ENCODE measurements around the gene GRIN3A. TPM values are rescaled to one million over a fixed set of nuclear protein-coding genes. Genes with fewer than 3 reads are reported as not detected.

GRIN3A gene
- total and polyA plus RNA-seq, 3 donors from 2014 or later = 0.16 to 0.79 (median 0.25) TPM

DNA sequence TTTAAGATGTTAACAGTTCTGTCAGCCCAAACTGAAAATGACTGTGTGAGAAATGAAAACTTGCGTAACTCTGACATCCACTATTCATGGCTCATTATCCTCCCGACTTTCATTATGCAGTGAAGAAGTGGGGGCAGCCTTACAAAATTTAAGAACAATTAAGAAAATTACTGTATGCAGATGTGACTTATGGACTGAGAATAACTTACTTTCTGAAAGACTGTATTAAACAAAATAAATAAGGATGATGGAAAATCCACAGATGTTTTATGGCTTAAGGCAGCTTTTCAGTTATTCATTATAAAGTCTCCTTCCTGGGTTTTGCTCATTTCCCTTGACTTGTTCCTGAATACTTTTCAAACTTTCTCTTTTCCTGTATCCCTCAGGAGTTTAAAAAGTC, 55.2 kb downstream of the GRIN3A start:
- Histone ChIP-seq H3K9me3 (no peaks in the 10 kb centered on the region), H3K27me3 (no peaks in the 10 kb centered on the region), H3K4me3 (no peak overlapping the region), H3K36me3 (ENCODE audit: low read depth, missing control alignments) (no peaks in the 10 kb centered on the region), H3K4me1 (no peaks in the 10 kb centered on the region), H3K27ac (no peak overlapping the region)
- TF ChIP-seq, protein P1, sequence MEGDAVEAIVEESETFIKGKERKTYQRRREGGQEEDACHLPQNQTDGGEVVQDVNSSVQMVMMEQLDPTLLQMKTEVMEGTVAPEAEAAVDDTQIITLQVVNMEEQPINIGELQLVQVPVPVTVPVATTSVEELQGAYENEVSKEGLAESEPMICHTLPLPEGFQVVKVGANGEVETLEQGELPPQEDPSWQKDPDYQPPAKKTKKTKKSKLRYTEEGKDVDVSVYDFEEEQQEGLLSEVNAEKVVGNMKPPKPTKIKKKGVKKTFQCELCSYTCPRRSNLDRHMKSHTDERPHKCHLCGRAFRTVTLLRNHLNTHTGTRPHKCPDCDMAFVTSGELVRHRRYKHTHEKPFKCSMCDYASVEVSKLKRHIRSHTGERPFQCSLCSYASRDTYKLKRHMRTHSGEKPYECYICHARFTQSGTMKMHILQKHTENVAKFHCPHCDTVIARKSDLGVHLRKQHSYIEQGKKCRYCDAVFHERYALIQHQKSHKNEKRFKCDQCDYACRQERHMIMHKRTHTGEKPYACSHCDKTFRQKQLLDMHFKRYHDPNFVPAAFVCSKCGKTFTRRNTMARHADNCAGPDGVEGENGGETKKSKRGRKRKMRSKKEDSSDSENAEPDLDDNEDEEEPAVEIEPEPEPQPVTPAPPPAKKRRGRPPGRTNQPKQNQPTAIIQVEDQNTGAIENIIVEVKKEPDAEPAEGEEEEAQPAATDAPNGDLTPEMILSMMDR (IDR thresholded peaks at IDR 0.05) = no peak
- no peak for TF ChIP-seq POLR2A (IDR thresholded peaks at IDR 0.05)
- intact Hi-C loops (cut with DNase I; ENCODE audit: low total_unique reads) = no loop called here
- DNase-seq = no peak
- 38 to 64% methylated on average over 2 of the region's 2 CpGs for WGBS, 2 donors

DNA sequence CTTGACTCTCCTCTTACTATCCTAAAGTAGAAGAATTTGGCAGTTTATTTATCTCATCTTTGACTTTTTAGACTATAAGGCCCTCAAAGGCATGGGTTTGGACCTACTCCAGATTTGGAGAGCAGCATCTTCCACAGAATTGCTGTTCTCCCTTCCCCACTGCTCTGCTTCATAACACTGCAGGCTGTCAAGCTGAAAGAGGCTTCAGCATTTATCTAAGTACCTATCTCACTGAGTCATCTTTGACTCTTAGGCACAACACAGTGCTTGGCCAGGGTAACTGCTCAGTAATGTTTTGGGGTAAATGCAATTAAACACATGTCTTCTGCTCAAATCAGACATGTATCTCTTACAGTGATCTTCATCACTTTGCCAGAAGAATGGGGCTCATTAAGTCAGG, 60.6 kb downstream of the GRIN3A start:
- Histone ChIP-seq H3K4me1 (no peaks in the 10 kb centered on the region), H3K27me3 (no peaks in the 10 kb centered on the region), H3K4me3 (no peak overlapping the region), H3K36me3 (ENCODE audit: low read depth, missing control alignments) (no peaks in the 10 kb centered on the region), H3K27ac (no peak overlapping the region), H3K9me3 (no peaks in the 10 kb centered on the region)
- no peak for TF ChIP-seq POLR2A (IDR thresholded peaks at IDR 0.05)
- TF ChIP-seq, protein P1 (IDR thresholded peaks at IDR 0.05) = no peak
- no peak for DNase-seq
- intact Hi-C loops (cut with DNase I; ENCODE audit: low total_unique reads) = no loop called here

DNA sequence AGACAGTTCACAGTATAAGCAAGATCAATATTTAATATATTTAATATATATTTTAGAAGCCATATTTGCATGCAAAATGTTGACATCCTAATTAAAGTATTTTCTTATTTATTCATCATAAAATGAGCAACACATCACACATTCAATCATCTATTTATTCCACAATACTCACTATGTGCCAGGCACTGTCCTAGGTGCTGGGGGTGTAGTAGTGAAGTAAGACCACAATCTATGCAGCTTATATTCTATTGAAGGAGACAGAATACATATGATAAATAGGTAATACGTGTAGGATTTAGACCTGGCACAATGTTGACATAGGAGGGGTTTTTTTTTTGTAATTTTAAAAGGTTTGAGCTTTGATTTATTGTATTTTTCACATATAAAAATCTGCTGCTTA, 63.1 kb downstream of the GRIN3A start:
- DNase-seq = no peak
- Histone ChIP-seq H3K36me3 (ENCODE audit: low read depth, missing control alignments) (no peaks in the 10 kb centered on the region), H3K4me1 (no peaks in the 10 kb centered on the region), H3K27me3 (no peaks in the 10 kb centered on the region), H3K27ac (no peak overlapping the region), H3K9me3 (no peaks in the 10 kb centered on the region), H3K4me3 (no peak overlapping the region)
- TF ChIP-seq POLR2A (IDR thresholded peaks at IDR 0.05) = no peak
- TF ChIP-seq, protein P1 (IDR thresholded peaks at IDR 0.05) = no peak
- intact Hi-C loops (cut with DNase I; ENCODE audit: low total_unique reads) = no loop called here
- WGBS, 2 donors = 79 to 90% methylated on average over 1 of the region's 1 CpG

DNA sequence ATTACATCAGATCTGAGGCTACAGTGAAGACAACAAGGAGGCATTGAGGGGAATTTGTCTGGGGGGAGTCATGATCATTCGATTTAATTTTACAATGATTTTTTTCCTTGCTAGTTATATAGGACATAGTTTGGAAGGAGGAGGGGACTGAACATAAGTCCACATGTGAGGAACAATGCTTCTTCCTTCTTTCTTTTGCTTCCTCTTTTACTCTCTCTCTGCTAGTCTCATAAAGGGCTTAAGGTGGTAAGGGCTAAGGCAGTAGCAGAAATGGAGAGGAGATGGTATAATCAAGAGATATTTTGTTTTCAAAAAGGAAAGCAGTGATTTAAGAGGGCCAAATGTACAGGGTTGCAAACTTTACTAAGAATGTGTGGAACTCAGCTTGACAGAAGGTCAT, 64.3 kb downstream of the GRIN3A start:
- Histone ChIP-seq H3K27me3 (no peaks in the 10 kb centered on the region), H3K36me3 (ENCODE audit: low read depth, missing control alignments) (no peaks in the 10 kb centered on the region), H3K4me1 (peaks cover 2% of the 10 kb centered on the region), H3K9me3 (no peaks in the 10 kb centered on the region), H3K4me3 (no peak overlapping the region), H3K27ac (no peak overlapping the region)
- intact Hi-C loops (cut with DNase I; ENCODE audit: low total_unique reads) = no loop called here
- no peak for DNase-seq
- 68 to 88% methylated on average over 1 of the region's 1 CpG for WGBS, 2 donors
- TF ChIP-seq, protein P1 (IDR thresholded peaks at IDR 0.05) = no peak
- TF ChIP-seq POLR2A (IDR thresholded peaks at IDR 0.05) = no peak

GRCh38 chr9:101673642-101674041, 64.8 kb downstream of the GRIN3A start:
- intact Hi-C loops (cut with DNase I; ENCODE audit: low total_unique reads) = no loop called here
- DNase-seq = no peak
- no peaks in the 10 kb centered on the region for H3K27me3 ChIP-seq
- peaks cover 3% of the 10 kb centered on the region for H3K4me1 ChIP-seq
- no peak overlapping the region for H3K27ac ChIP-seq
- 83 to 92% methylated on average over 2 of the region's 2 CpGs for WGBS, 2 donors
- H3K36me3 ChIP-seq (ENCODE audit: low read depth, missing control alignments) = no peaks in the 10 kb centered on the region
- TF ChIP-seq, protein P1 (IDR thresholded peaks at IDR 0.05) = no peak
- no peak for TF ChIP-seq POLR2A (IDR thresholded peaks at IDR 0.05)
- H3K4me3 ChIP-seq = no peak overlapping the region
- H3K9me3 ChIP-seq = no peaks in the 10 kb centered on the region
